Type B pancreatic cell (in vitro differentiated cells): ENCODE results near the gene TWF2. TPM values are rescaled to one million over a fixed set of nuclear protein-coding genes. Genes with fewer than 3 reads are reported as not detected.

Experiments used
- DNase-seq: peaks from one replicate; pipeline ENCODE4 v3.0.0; 2021; ENCODE audit warnings: mixed read lengths; ENCODE audit not compliant: unreplicated experiment; ENCODE audit errors: extremely low spot score
- H3K27ac Mint-ChIP-seq: 2 replicates; pipeline ENCODE4 v1.8.0; 2021; ENCODE audit warnings: mild to moderate bottlenecking, mixed read lengths
- H3K27me3 Mint-ChIP-seq: 2 replicates; pipeline ENCODE4 v1.8.0; 2021; ENCODE audit warnings: mixed read lengths
- H3K36me3 Mint-ChIP-seq: 2 replicates; pipeline ENCODE4 v1.8.0; 2021; ENCODE audit warnings: mixed read lengths
- H3K4me1 Mint-ChIP-seq: one replicate; pipeline ENCODE4 v1.8.0; 2021; ENCODE audit warnings: mixed read lengths; ENCODE audit not compliant: unreplicated experiment
- H3K4me3 Mint-ChIP-seq: 2 replicates; pipeline ENCODE4 v1.8.0; 2021; ENCODE audit warnings: mild to moderate bottlenecking, mixed read lengths
- H3K9me3 Mint-ChIP-seq: 2 replicates; pipeline ENCODE4 v1.8.0; 2021; ENCODE audit warnings: mixed read lengths
- CTCF ChIP-seq: fragments of 200-600 bp; sonication (generic); conservative IDR thresholded peaks from 2 replicates; pipeline ENCODE4 v1.5.0; 2021; ENCODE audit warnings: antibody characterized with exemption, mild to moderate bottlenecking
- total RNA-seq: library from RNA; stranded (reverse); gene quantifications from 2 replicates; pipeline ENCODE4 v1.2.1, GENCODE V29; 2021; ENCODE audit warnings: low replicate concordance

The TWF2 gene
- total RNA-seq, 1 donor from 2014 or later = 33.7 TPM

- H3K27ac Mint-ChIP-seq = peak overlapping the region; percentile 76
- no peaks in the 10 kb centered on the region for H3K9me3 Mint-ChIP-seq
- peaks cover 4% of the 10 kb centered on the region for H3K27me3 Mint-ChIP-seq
- H3K36me3 Mint-ChIP-seq = no peaks in the 10 kb centered on the region
- no peak for DNase-seq
- H3K4me3 Mint-ChIP-seq = peak overlapping the region; percentile 98
- peaks cover 18% of the 10 kb centered on the region for H3K4me1 Mint-ChIP-seq
- no peak for TF ChIP-seq CTCF
Observed at GRCh38 chr3:52240059-52240885, 1.3 kb upstream of the TWF2 start.

GRCh38 chr3:52238193-52238760 is 681 bp downstream of the TWF2 start:
- H3K36me3 Mint-ChIP-seq = no peaks in the 10 kb centered on the region
- DNase-seq = no peak
- no peak for TF ChIP-seq CTCF
- H3K4me3 Mint-ChIP-seq = peak overlapping the region; percentile 98
- H3K27me3 Mint-ChIP-seq = no peaks in the 10 kb centered on the region
- no peaks in the 10 kb centered on the region for H3K9me3 Mint-ChIP-seq
- H3K4me1 Mint-ChIP-seq = peaks cover 18% of the 10 kb centered on the region
- H3K27ac Mint-ChIP-seq = peak overlapping the region; percentile 93

GRCh38 chr3:52237657-52238172 is 1.2 kb downstream of the TWF2 start:
- TF ChIP-seq CTCF = no peak
- H3K4me3 Mint-ChIP-seq = peak overlapping the region; percentile 98
- no peaks in the 10 kb centered on the region for H3K9me3 Mint-ChIP-seq
- H3K36me3 Mint-ChIP-seq = no peaks in the 10 kb centered on the region
- H3K4me1 Mint-ChIP-seq = peaks cover 18% of the 10 kb centered on the region
- H3K27ac Mint-ChIP-seq = no peak overlapping the region
- no peaks in the 10 kb centered on the region for H3K27me3 Mint-ChIP-seq
- DNase-seq = no peak

- Mint-ChIP-seq H3K9me3 (no peaks in the 10 kb centered on the region), H3K27me3 (no peaks in the 10 kb centered on the region), H3K4me3 (peak overlapping the region; percentile 68)
Observed at GRCh38 chr3:52237006-52237656, 1.8 kb downstream of the TWF2 start.

More at GRCh38 chr3:52237006-52237656, 1.8 kb downstream of the TWF2 start:
- no peak for DNase-seq
- Mint-ChIP-seq H3K36me3 (no peaks in the 10 kb centered on the region), H3K4me1 (peaks cover 18% of the 10 kb centered on the region), H3K27ac (no peak overlapping the region)
- no peak for TF ChIP-seq CTCF
